HUES64 (cell line): ENCODE measurements around the gene CACNA1A.

Source experiments
- H3K27ac ChIP-seq: 2 replicates; pipeline ENCODE4 v1.7.0; 2013; ENCODE audit warnings: low read depth, low read length, inconsistent platforms
- H3K27me3 ChIP-seq: 2 replicates; pipeline ENCODE4 v1.6.1; 2013; ENCODE audit warnings: mild to moderate bottlenecking, low read length; ENCODE audit not compliant: insufficient read depth
- H3K36me3 ChIP-seq: 2 replicates; pipeline ENCODE4 v1.6.1; 2013; ENCODE audit warnings: mild to moderate bottlenecking, low read length; ENCODE audit not compliant: insufficient read depth
- H3K4me1 ChIP-seq: 2 replicates; pipeline ENCODE4 v1.6.1; 2013; ENCODE audit warnings: mild to moderate bottlenecking, low read length, moderate library complexity; ENCODE audit not compliant: insufficient read depth
- H3K4me3 ChIP-seq: 2 replicates; pipeline ENCODE4 v1.5.1; 2013; ENCODE audit warnings: mild to moderate bottlenecking, low read length, moderate library complexity
- H3K9ac ChIP-seq: 2 replicates; pipeline ENCODE4 v1.6.1; 2013; ENCODE audit warnings: mild to moderate bottlenecking, low read depth, low read length
- H3K9me3 ChIP-seq: 2 replicates; pipeline ENCODE4 v1.6.1; 2013; ENCODE audit warnings: low read depth, low read length; ENCODE audit not compliant: insufficient read depth
- WGBS: fragments of 150-250, 120-280 bp; methylation state at CpG from one replicate; pipeline ENCODE4 v1.1.7; 2013; ENCODE audit warnings: missing lambda C conversion rate; 5-methylcytosine and 5-hydroxymethylcytosine counted together

Gene CACNA1A

GRCh38 chr19:13493516-13494310, 12.6 kb downstream of the CACNA1A start:
- H3K27ac ChIP-seq: no peak overlapping the region

GRCh38 chr19:13492128-13492527, 14.2 kb downstream of the CACNA1A start:
- Histone ChIP-seq H3K27me3 (no peaks in the 10 kb centered on the region), H3K9ac (no peak overlapping the region), H3K36me3 (no peaks in the 10 kb centered on the region), H3K27ac (no peak overlapping the region), H3K4me3 (no peak overlapping the region), H3K4me1 (no peaks in the 10 kb centered on the region), H3K9me3 (no peaks in the 10 kb centered on the region)
- 46% methylated on average over 3 of the region's 3 CpGs for WGBS

More at GRCh38 chr19:13493516-13494310, 12.6 kb downstream of the CACNA1A start:
- Histone ChIP-seq H3K4me1 (no peaks in the 10 kb centered on the region), H3K36me3 (no peaks in the 10 kb centered on the region), H3K9ac (no peak overlapping the region), H3K9me3 (no peaks in the 10 kb centered on the region), H3K27me3 (no peaks in the 10 kb centered on the region), H3K4me3 (no peak overlapping the region)
- 100% methylated on average over 1 of the region's 1 CpG for WGBS

GRCh38 chr19:13487985-13488384, 18.3 kb downstream of the CACNA1A start:
- Histone ChIP-seq H3K4me1 (no peaks in the 10 kb centered on the region), H3K9ac (no peak overlapping the region), H3K27ac (no peak overlapping the region), H3K4me3 (no peak overlapping the region), H3K27me3 (no peaks in the 10 kb centered on the region), H3K9me3 (0 out of 2 replicates have a peak, but pooled peaks cover 5% of the 10 kb centered on the region), H3K36me3 (no peaks in the 10 kb centered on the region)
- 83% methylated on average over 1 of the region's 1 CpG for WGBS

GRCh38 chr19:13484166-13484565, 22.1 kb downstream of the CACNA1A start:
- 0 out of 2 replicates have a peak, but pooled peaks cover 5% of the 10 kb centered on the region for H3K9me3 ChIP-seq

GRCh38 chr19:13483215-13483614, 23.1 kb downstream of the CACNA1A start:
- Histone ChIP-seq H3K36me3 (no peaks in the 10 kb centered on the region), H3K27me3 (no peaks in the 10 kb centered on the region), H3K4me3 (no peak overlapping the region), H3K9me3 (0 out of 2 replicates have a peak, but pooled peaks cover 5% of the 10 kb centered on the region), H3K4me1 (no peaks in the 10 kb centered on the region), H3K27ac (no peak overlapping the region), H3K9ac (no peak overlapping the region)
- 94% methylated on average over 5 of the region's 5 CpGs for WGBS

More at GRCh38 chr19:13484166-13484565, 22.1 kb downstream of the CACNA1A start:
- Histone ChIP-seq H3K4me1 (no peaks in the 10 kb centered on the region), H3K36me3 (no peaks in the 10 kb centered on the region), H3K27me3 (no peaks in the 10 kb centered on the region), H3K9ac (no peak overlapping the region), H3K27ac (no peak overlapping the region), H3K4me3 (no peak overlapping the region)
- WGBS: 100% methylated on average over 1 of the region's 1 CpG

GRCh38 chr19:13478576-13478975, 27.7 kb downstream of the CACNA1A start:
- H3K9ac ChIP-seq: no peak overlapping the region
- H3K4me3 ChIP-seq: no peak overlapping the region
- H3K9me3 ChIP-seq: peaks cover 23% of the 10 kb centered on the region; the same call in 1 of the 2 replicates
- peaks cover 7% of the 10 kb centered on the region; the same call in 1 of the 2 replicates for H3K36me3 ChIP-seq
- WGBS: 90% methylated on average over 2 of the region's 2 CpGs
- H3K27ac ChIP-seq: no peak overlapping the region
- no peaks in the 10 kb centered on the region for H3K27me3 ChIP-seq
- H3K4me1 ChIP-seq: no peaks in the 10 kb centered on the region

- Histone ChIP-seq H3K9ac (no peak overlapping the region), H3K27ac (no peak overlapping the region), H3K4me3 (no peak overlapping the region), H3K27me3 (no peaks in the 10 kb centered on the region), H3K36me3 (peaks cover 7% of the 10 kb centered on the region; the same call in 1 of the 2 replicates), H3K9me3 (peaks cover 17% of the 10 kb centered on the region; the same call in 1 of the 2 replicates), H3K4me1 (no peaks in the 10 kb centered on the region)
- 91% methylated on average over 1 of the region's 1 CpG for WGBS
Measured at GRCh38 chr19:13476071-13476470, 30.2 kb downstream of the CACNA1A start.

- no peaks in the 10 kb centered on the region for H3K27me3 ChIP-seq
- no peaks in the 10 kb centered on the region for H3K4me1 ChIP-seq
- peaks cover 7% of the 10 kb centered on the region; the same call in 1 of the 2 replicates for H3K36me3 ChIP-seq
- H3K9ac ChIP-seq: no peak overlapping the region
- H3K9me3 ChIP-seq: peaks cover 17% of the 10 kb centered on the region; the same call in 1 of the 2 replicates
- no peak overlapping the region for H3K27ac ChIP-seq
- no peak overlapping the region for H3K4me3 ChIP-seq
Measured at GRCh38 chr19:13475044-13475443, 31.2 kb downstream of the CACNA1A start.

GRCh38 chr19:13466697-13467096, 39.6 kb downstream of the CACNA1A start:
- Histone ChIP-seq H3K36me3 (no peaks in the 10 kb centered on the region), H3K9ac (no peak overlapping the region), H3K4me1 (peaks cover 4% of the 10 kb centered on the region), H3K27ac (no peak overlapping the region), H3K9me3 (no peaks in the 10 kb centered on the region), H3K4me3 (no peak overlapping the region), H3K27me3 (no peaks in the 10 kb centered on the region)
- 93% methylated on average over 3 of the region's 5 CpGs for WGBS

GRCh38 chr19:13463296-13463695, 43.0 kb downstream of the CACNA1A start:
- Histone ChIP-seq H3K27ac (no peak overlapping the region), H3K4me3 (no peak overlapping the region), H3K4me1 (peaks cover 35% of the 10 kb centered on the region), H3K27me3 (no peaks in the 10 kb centered on the region), H3K9me3 (no peaks in the 10 kb centered on the region), H3K36me3 (no peaks in the 10 kb centered on the region), H3K9ac (no peak overlapping the region)
- WGBS: 23% methylated on average over 6 of the region's 6 CpGs

GRCh38 chr19:13461536-13461935, 44.7 kb downstream of the CACNA1A start:
- Histone ChIP-seq H3K9me3 (no peaks in the 10 kb centered on the region), H3K36me3 (no peaks in the 10 kb centered on the region), H3K27ac (no peak overlapping the region), H3K4me3 (no peak overlapping the region), H3K9ac (no peak overlapping the region), H3K4me1 (peaks cover 35% of the 10 kb centered on the region), H3K27me3 (no peaks in the 10 kb centered on the region)
- 61% methylated on average over 12 of the region's 12 CpGs for WGBS
